ENCODE data around the gene SMG6. TPM values are rescaled to one million over a fixed set of nuclear protein-coding genes. Genes with fewer than 3 reads are reported as not detected.
"Not testable (repeated sequence)": the region's sequence is repeated elsewhere in the genome, so short reads cannot be mapped to it uniquely, and the experiment has no call there.

The SMG6 gene
- total RNA-seq, 2 donors from 2014 or later = 18.3 to 23.6 TPM

- TF ChIP-seq, protein P1, sequence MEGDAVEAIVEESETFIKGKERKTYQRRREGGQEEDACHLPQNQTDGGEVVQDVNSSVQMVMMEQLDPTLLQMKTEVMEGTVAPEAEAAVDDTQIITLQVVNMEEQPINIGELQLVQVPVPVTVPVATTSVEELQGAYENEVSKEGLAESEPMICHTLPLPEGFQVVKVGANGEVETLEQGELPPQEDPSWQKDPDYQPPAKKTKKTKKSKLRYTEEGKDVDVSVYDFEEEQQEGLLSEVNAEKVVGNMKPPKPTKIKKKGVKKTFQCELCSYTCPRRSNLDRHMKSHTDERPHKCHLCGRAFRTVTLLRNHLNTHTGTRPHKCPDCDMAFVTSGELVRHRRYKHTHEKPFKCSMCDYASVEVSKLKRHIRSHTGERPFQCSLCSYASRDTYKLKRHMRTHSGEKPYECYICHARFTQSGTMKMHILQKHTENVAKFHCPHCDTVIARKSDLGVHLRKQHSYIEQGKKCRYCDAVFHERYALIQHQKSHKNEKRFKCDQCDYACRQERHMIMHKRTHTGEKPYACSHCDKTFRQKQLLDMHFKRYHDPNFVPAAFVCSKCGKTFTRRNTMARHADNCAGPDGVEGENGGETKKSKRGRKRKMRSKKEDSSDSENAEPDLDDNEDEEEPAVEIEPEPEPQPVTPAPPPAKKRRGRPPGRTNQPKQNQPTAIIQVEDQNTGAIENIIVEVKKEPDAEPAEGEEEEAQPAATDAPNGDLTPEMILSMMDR (IDR thresholded peaks at IDR 0.05) = no peak
- Histone ChIP-seq H3K27ac (peak overlapping the region; percentile 60), H3K4me1 (no peaks in the 10 kb centered on the region), H3K9me3 (no peaks in the 10 kb centered on the region), H3K9ac (ENCODE audit: low read depth in 2 of 2, low read length in 2 of 2) (peak overlapping the region in 1 of 2 donors; percentile 33), H3K36me3 (no peaks in the 10 kb centered on the region), H3K4me3 (no peak overlapping the region), H3K27me3 (no peaks in the 10 kb centered on the region)
- DNase-seq = no peak
- intact Hi-C loops (cut with DNase I) = loop anchor here (5.0 to 10.0 kb wide), 2 partner anchors 61 to 117 kb away; partner anchors contain the start of gene HIC1
These were observed 129.6 kb downstream of the SMG6 start for GRCh38 chr17:2174014-2174413.

- peak overlapping the region; percentile 60 for H3K27ac ChIP-seq
- TF ChIP-seq, protein P1 (IDR thresholded peaks at IDR 0.05) = no peak
- no peaks in the 10 kb centered on the region for H3K4me1 ChIP-seq
- H3K36me3 ChIP-seq = no peaks in the 10 kb centered on the region
- H3K9me3 ChIP-seq = no peaks in the 10 kb centered on the region
- H3K4me3 ChIP-seq = no peak overlapping the region
- no peaks in the 10 kb centered on the region for H3K27me3 ChIP-seq
- DNase-seq = no peak
- intact Hi-C loops (cut with DNase I) = loop anchor here (5.0 to 10.0 kb wide), 2 partner anchors 62 to 116 kb away; partner anchors contain the start of gene HIC1
- H3K9ac ChIP-seq (ENCODE audit: low read depth in 2 of 2, low read length in 2 of 2) = peak overlapping the region in 1 of 2 donors; percentile 64
These were observed 130.6 kb downstream of the SMG6 start for GRCh38 chr17:2172999-2173398.

- peak; percentile 63 for DNase-seq
- H3K9me3 ChIP-seq = no peaks in the 10 kb centered on the region
- no peak overlapping the region for H3K4me3 ChIP-seq
- TF ChIP-seq, protein P1 (IDR thresholded peaks at IDR 0.05) = no peak
- no peaks in the 10 kb centered on the region for H3K36me3 ChIP-seq
- H3K4me1 ChIP-seq = no peaks in the 10 kb centered on the region
- no peaks in the 10 kb centered on the region for H3K27me3 ChIP-seq
- H3K27ac ChIP-seq = peak overlapping the region; percentile 69
- intact Hi-C loops (cut with DNase I) = loop anchor here (5.0 to 10.0 kb wide), 2 partner anchors 63 to 115 kb away; partner anchors contain the start of gene HIC1
- H3K9ac ChIP-seq (ENCODE audit: low read depth in 2 of 2, low read length in 2 of 2) = peak overlapping the region in 1 of 2 donors; percentile 64
These were observed 131.3 kb downstream of the SMG6 start for GRCh38 chr17:2172077-2172851.

GRCh38 chr17:2171702-2172076 is 131.9 kb downstream of the SMG6 start:
- no peak overlapping the region for H3K9ac ChIP-seq (ENCODE audit: low read depth in 2 of 2, low read length in 2 of 2)
- no peaks in the 10 kb centered on the region for H3K4me1 ChIP-seq
- no peaks in the 10 kb centered on the region for H3K9me3 ChIP-seq
- H3K36me3 ChIP-seq = no peaks in the 10 kb centered on the region
- H3K27me3 ChIP-seq = no peaks in the 10 kb centered on the region
- intact Hi-C loops (cut with DNase I) = loop anchor here (5.0 to 10.0 kb wide), 2 partner anchors 63 to 114 kb away; partner anchors contain the start of gene HIC1
- TF ChIP-seq, protein P1 (IDR thresholded peaks at IDR 0.05) = no peak
- peak overlapping the region; percentile 69 for H3K27ac ChIP-seq
- no peak overlapping the region for H3K4me3 ChIP-seq
- no peak for DNase-seq

- TF ChIP-seq, protein P1 (IDR thresholded peaks at IDR 0.05) = peak; percentile 27
- intact Hi-C loops (cut with DNase I) = loop anchor here (5.0 to 10.0 kb wide), 2 partner anchors 65 to 113 kb away; partner anchors contain the start of gene HIC1
- no peaks in the 10 kb centered on the region for H3K4me1 ChIP-seq
- no peak overlapping the region for H3K4me3 ChIP-seq
- no peaks in the 10 kb centered on the region for H3K27me3 ChIP-seq
- H3K27ac ChIP-seq = no peak overlapping the region
- H3K9ac ChIP-seq (ENCODE audit: low read depth in 2 of 2, low read length in 2 of 2) = no peak overlapping the region
- no peaks in the 10 kb centered on the region for H3K36me3 ChIP-seq
- H3K9me3 ChIP-seq = no peaks in the 10 kb centered on the region
- no peak for DNase-seq
These were observed 133.6 kb downstream of the SMG6 start for GRCh38 chr17:2170023-2170422.

GRCh38 chr17:2165723-2166122 is 137.9 kb downstream of the SMG6 start:
- H3K4me1 ChIP-seq; H3K36me3 ChIP-seq; DNase-seq; H3K27me3 ChIP-seq; intact Hi-C loops (cut with DNase I); H3K9me3 ChIP-seq; H3K4me3 ChIP-seq; H3K27ac ChIP-seq; H3K9ac ChIP-seq (ENCODE audit: low read depth in 2 of 2, low read length in 2 of 2): not testable (repeated sequence)
